ENCODE measurements around the gene LMOD1. TPM values are rescaled to one million over a fixed set of nuclear protein-coding genes. Genes with fewer than 3 reads are reported as not detected.
"Not testable (repeated sequence)": the region's sequence is repeated elsewhere in the genome, so short reads cannot be mapped to it uniquely, and the experiment has no call there.

The LMOD1 gene
- total RNA-seq, 3 donors from 2014 or later = 11.6 to 442 (median 37.4) TPM

GRCh38 chr1:201874672-201875071 lies 71.7 kb downstream of the LMOD1 start:
- H3K4me1 ChIP-seq (ENCODE audit: low read depth) = no peaks in the 10 kb centered on the region
- H3K4me3 ChIP-seq = no peak overlapping the region
- DNase-seq = no peak
- ATAC-seq = no peak
- no peaks in the 10 kb centered on the region for H3K9me3 ChIP-seq
- H3K36me3 ChIP-seq (ENCODE audit: low read depth) = peaks cover 6% of the 10 kb centered on the region
- intact Hi-C loops (cut with DNase I, micrococcal nuclease) = loop anchor here in 1 of 2 donors (5.0 kb wide), 1 partner anchor 98 kb away; no protein-coding TSS in a partner anchor
- no peak for TF ChIP-seq CTCF (IDR thresholded peaks at IDR 0.05)

- no peak overlapping the region for H3K4me3 ChIP-seq
- intact Hi-C loops (cut with DNase I, micrococcal nuclease) = no loop called here
- TF ChIP-seq CTCF (IDR thresholded peaks at IDR 0.05) = no peak
- H3K36me3 ChIP-seq (ENCODE audit: low read depth) = peaks cover 10% of the 10 kb centered on the region
- DNase-seq (no peak), ATAC-seq (no peak)
- no peaks in the 10 kb centered on the region for H3K4me1 ChIP-seq (ENCODE audit: low read depth)
- H3K9me3 ChIP-seq = no peaks in the 10 kb centered on the region
Observed at GRCh38 chr1:201870397-201870796, 76.0 kb downstream of the LMOD1 start.

- no peak for DNase-seq
- no peak overlapping the region for H3K4me3 ChIP-seq
- intact Hi-C loops (cut with DNase I, micrococcal nuclease) = no loop called here
- no peak for TF ChIP-seq CTCF (IDR thresholded peaks at IDR 0.05)
- no peak for ATAC-seq
- H3K9me3 ChIP-seq = no peaks in the 10 kb centered on the region
- no peaks in the 10 kb centered on the region for H3K4me1 ChIP-seq (ENCODE audit: low read depth)
- no peaks in the 10 kb centered on the region for H3K36me3 ChIP-seq (ENCODE audit: low read depth)
Observed at GRCh38 chr1:201861448-201861847, 84.9 kb downstream of the LMOD1 start.

GRCh38 chr1:201859424-201859823 lies 86.9 kb downstream of the LMOD1 start:
- no peak for TF ChIP-seq CTCF (IDR thresholded peaks at IDR 0.05)

GRCh38 chr1:201856722-201857121 lies 89.6 kb downstream of the LMOD1 start:
- H3K9me3 ChIP-seq; H3K4me1 ChIP-seq (ENCODE audit: low read depth); H3K36me3 ChIP-seq (ENCODE audit: low read depth); DNase-seq; ATAC-seq; H3K4me3 ChIP-seq; intact Hi-C loops (cut with DNase I, micrococcal nuclease): not testable (repeated sequence)

More at GRCh38 chr1:201859424-201859823, 86.9 kb downstream of the LMOD1 start:
- H3K9me3 ChIP-seq = no peaks in the 10 kb centered on the region
- intact Hi-C loops (cut with DNase I, micrococcal nuclease) = no loop called here
- H3K36me3 ChIP-seq (ENCODE audit: low read depth) = no peaks in the 10 kb centered on the region
- no peaks in the 10 kb centered on the region for H3K4me1 ChIP-seq (ENCODE audit: low read depth)
- no peak overlapping the region for H3K4me3 ChIP-seq
- no peak for ATAC-seq
- no peak for DNase-seq

GRCh38 chr1:201851949-201852348 lies 94.4 kb downstream of the LMOD1 start:
- no peak for TF ChIP-seq CTCF (IDR thresholded peaks at IDR 0.05)
- Histone ChIP-seq H3K4me3 (no peak overlapping the region), H3K4me1 (ENCODE audit: low read depth) (no peaks in the 10 kb centered on the region), H3K36me3 (ENCODE audit: low read depth) (peaks cover 6% of the 10 kb centered on the region), H3K9me3 (no peaks in the 10 kb centered on the region)
- DNase-seq = no peak
- intact Hi-C loops (cut with DNase I, micrococcal nuclease) = no loop called here
- ATAC-seq = no peak
